CD4-positive, alpha-beta memory T cell (primary cell): Measurements from ENCODE around the gene UBE2J1. TPM values are rescaled to one million over a fixed set of nuclear protein-coding genes. Genes with fewer than 3 reads are reported as not detected.

Experiments
- CTCF ChIA-PET: fragments of 350-600 bp; sonication (Branson Sonifier 250); formaldehyde crosslinking; loops from one replicate; lab custom pipeline; 2021; ENCODE audit warnings: inconsistent platforms; ENCODE audit not compliant: partially characterized antibody; lab: Charles Lee
- POLR2A ChIA-PET: fragments of 350-600 bp; sonication (Branson Sonifier 250); formaldehyde crosslinking; loops from one replicate; lab custom pipeline; 2021; ENCODE audit not compliant: partially characterized antibody; lab: Charles Lee
- DNase-seq, 5 donors: peaks; one replicate each; pipeline versions ENCODE4 v3.0.0 to v3.0.0-alpha.2; 2020 to 2022; ENCODE audit warnings: mixed read lengths in 1 of 5
- H3K27ac ChIP-seq: one replicate; pipeline ENCODE4 v1.7.0; 2013; ENCODE audit warnings: low read depth, low read length
- H3K27me3 ChIP-seq: 2 replicates; pipeline ENCODE4 v1.7.0; 2013; ENCODE audit warnings: mild to moderate bottlenecking, low read length, moderate library complexity; ENCODE audit not compliant: insufficient read depth
- H3K36me3 ChIP-seq: 2 replicates; pipeline ENCODE4 v1.7.0; 2013; ENCODE audit warnings: mild to moderate bottlenecking, low read length, moderate library complexity; ENCODE audit not compliant: insufficient read depth
- H3K4me1 ChIP-seq: 2 replicates; pipeline ENCODE4 v1.7.0; 2013; ENCODE audit warnings: mild to moderate bottlenecking, low read length, moderate library complexity; ENCODE audit not compliant: insufficient read depth
- H3K4me3 ChIP-seq, 2 donors: one replicate each; pipeline ENCODE4 v1.7.0; 2013; ENCODE audit warnings: low read length in 2 of 2, mild to moderate bottlenecking in 1 of 2
- H3K9me3 ChIP-seq, 2 donors: one replicate each; pipeline ENCODE4 v1.7.0; 2013; ENCODE audit warnings: low read length in 2 of 2, control low read depth in 1 of 2; ENCODE audit not compliant: control insufficient read depth in 1 of 2
- H3K27ac Mint-ChIP-seq, 7 donors: one replicate each; pipeline ENCODE4 v1.8.0; 2020 to 2021; ENCODE audit warnings: mixed read lengths in 7 of 7, mild to moderate bottlenecking in 6 of 7, inconsistent platforms in 3 of 7, moderate library complexity in 3 of 7
- H3K27me3 Mint-ChIP-seq, 2 donors: one replicate each; pipeline ENCODE4 v1.8.0; 2020 to 2021; ENCODE audit warnings: mixed read lengths in 2 of 2
- H3K36me3 Mint-ChIP-seq, 2 donors: one replicate each; pipeline ENCODE4 v1.8.0; 2020 to 2021; ENCODE audit warnings: mixed read lengths in 2 of 2, inconsistent platforms in 1 of 2, mild to moderate bottlenecking in 1 of 2
- H3K4me1 Mint-ChIP-seq, 4 donors: one replicate each; pipeline ENCODE4 v1.8.0; 2020 to 2021; ENCODE audit warnings: mixed read lengths in 4 of 4, mild to moderate bottlenecking in 1 of 4
- H3K4me3 Mint-ChIP-seq, 8 donors: one replicate each; pipeline ENCODE4 v1.8.0; 2020 to 2021; ENCODE audit warnings: mixed read lengths in 8 of 8, mild to moderate bottlenecking in 7 of 8, moderate library complexity in 6 of 8, inconsistent platforms in 3 of 8
- H3K9me3 Mint-ChIP-seq, 8 donors: one replicate each; pipeline ENCODE4 v1.8.0; 2020 to 2021; ENCODE audit warnings: mixed read lengths in 8 of 8, mild to moderate bottlenecking in 5 of 8, inconsistent platforms in 3 of 8, moderate library complexity in 1 of 8
- intact Hi-C: fragments of 100-400 bp; cut with micrococcal nuclease; formaldehyde crosslinking; loops from one replicate; pipeline ENCODE4 v1.15.1; 2023
- polyA plus RNA-seq, 2 donors: library from polyadenylated mRNA; unstranded; fragments of 300-500 nt; fragmentation: Illumina TruSeq; gene quantifications; one replicate each; pipeline ENCODE4 v1.2.3, GENCODE V29; 2021
- total RNA-seq, 2 experiments: library from RNA; stranded (reverse); gene quantifications; one replicate each; pipeline ENCODE4 v1.2.3, GENCODE V29; 2021

Gene UBE2J1
- total and polyA plus RNA-seq, 4 experiments from 2014 or later, result 21.9 to 53.8 (median 28.3) TPM

DNA sequence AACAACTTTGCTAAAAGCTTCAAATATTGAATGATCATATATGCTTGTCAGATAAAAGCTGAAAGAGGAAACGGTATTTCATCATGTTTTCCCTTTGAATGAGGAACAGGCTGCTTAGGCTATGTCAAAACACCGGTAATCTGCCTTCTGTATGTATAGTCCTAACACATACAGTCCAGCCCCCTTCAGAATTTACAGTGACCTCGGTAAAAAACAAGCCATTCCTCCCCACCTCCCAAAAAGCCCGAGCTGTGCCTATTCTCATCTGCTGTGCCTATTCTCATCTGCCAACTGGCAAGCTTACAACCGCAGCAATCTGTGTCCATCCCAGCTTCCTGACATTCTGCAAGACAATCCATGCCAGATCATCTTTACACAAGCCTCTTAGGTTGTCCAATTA lies 26.8 kb upstream of the UBE2J1 start:
- Histone ChIP-seq H3K4me1 (peaks cover 17% of the 10 kb centered on the region), H3K9me3 (no peaks in the 10 kb centered on the region), H3K27me3 (no peaks in the 10 kb centered on the region), H3K27ac (no peak overlapping the region), H3K36me3 (no peaks in the 10 kb centered on the region), H3K4me3 (no peak overlapping the region)
- no peaks in the 10 kb centered on the region for H3K36me3 Mint-ChIP-seq
- no peak overlapping the region for H3K27ac Mint-ChIP-seq
- no peak for DNase-seq
- H3K4me1 Mint-ChIP-seq, result peaks cover 9 to 16% (median 15%) of the 10 kb centered on the region in 4 donors
- ChIA-PET CTCF (interaction anchor here (1.2 to 1.9 kb wide), 3 partner anchors 29 to 230 kb away, joined by 4 read pairs; no protein-coding TSS in a partner anchor), POLR2A (no interaction called here)
- no peak overlapping the region for H3K4me3 Mint-ChIP-seq
- H3K27me3 Mint-ChIP-seq, result peaks cover 0 to 2% of the 10 kb centered on the region in 2 donors
- no peaks in the 10 kb centered on the region for H3K9me3 Mint-ChIP-seq
- intact Hi-C loops, result loop anchor here (5.0 kb wide), 1 partner anchor 53 kb away; the partner anchor contains the start of gene ANKRD6

GRCh38 chr6:89378628-89379027 lies 26.1 kb upstream of the UBE2J1 start:
- Histone ChIP-seq H3K27ac (no peak overlapping the region), H3K36me3 (no peaks in the 10 kb centered on the region), H3K4me3 (no peak overlapping the region), H3K4me1 (peaks cover 17% of the 10 kb centered on the region), H3K9me3 (no peaks in the 10 kb centered on the region), H3K27me3 (no peaks in the 10 kb centered on the region)
- ChIA-PET CTCF (interaction anchor here (1.2 to 1.7 kb wide), 2 partner anchors 54 to 231 kb away, joined by 4 read pairs; no protein-coding TSS in a partner anchor), POLR2A (no interaction called here)
- Mint-ChIP-seq H3K36me3 (no peaks in the 10 kb centered on the region), H3K27ac (no peak overlapping the region), H3K9me3 (no peaks in the 10 kb centered on the region), H3K4me1 (peaks cover 9 to 16% (median 15%) of the 10 kb centered on the region in 4 donors), H3K27me3 (peaks cover 0 to 2% of the 10 kb centered on the region in 2 donors), H3K4me3 (no peak overlapping the region)
- intact Hi-C loops, result loop anchor here (5.0 kb wide), 1 partner anchor 54 kb away; the partner anchor contains the start of gene ANKRD6
- no peak for DNase-seq

DNA sequence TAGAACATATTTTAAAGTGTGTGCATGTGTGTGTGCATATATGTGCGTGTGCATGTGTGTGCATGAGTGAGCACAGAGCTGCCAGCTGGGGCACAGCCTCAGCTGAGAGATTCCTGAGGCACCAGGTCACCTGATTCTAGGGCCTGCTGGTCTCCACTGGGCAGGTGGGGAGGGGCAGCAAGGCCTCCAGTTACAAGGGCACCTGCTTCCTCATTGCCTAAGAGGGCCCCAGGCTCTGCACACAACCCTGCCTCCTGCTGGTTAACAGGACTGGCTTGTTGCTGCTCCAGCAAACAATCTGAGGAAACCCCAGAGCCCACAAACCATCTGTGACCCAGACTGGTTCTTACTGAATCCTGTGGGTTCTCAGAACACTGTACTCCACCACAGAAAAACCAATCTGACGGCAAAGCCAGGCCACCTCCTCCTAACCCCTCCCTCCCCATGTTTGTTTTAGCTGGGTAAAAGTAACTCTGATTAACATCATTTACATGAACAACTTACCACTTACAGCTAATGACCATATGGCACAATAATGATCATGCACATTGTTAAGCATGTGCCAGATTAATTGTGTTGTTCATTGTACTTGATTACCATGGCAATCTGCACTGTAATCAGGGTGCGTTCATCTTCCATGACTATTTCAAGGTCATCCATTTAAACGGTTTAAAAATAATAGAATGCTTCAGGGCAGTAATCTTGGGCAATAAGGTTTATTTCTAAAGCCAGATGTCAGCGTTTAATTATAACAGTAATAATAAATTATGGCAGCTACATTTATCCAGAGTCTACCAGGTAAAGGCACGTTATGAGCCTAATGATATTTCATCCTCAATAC lies 23.1 kb upstream of the UBE2J1 start:
- Histone ChIP-seq H3K27me3 (no peaks in the 10 kb centered on the region), H3K9me3 (no peaks in the 10 kb centered on the region), H3K4me3 (no peak overlapping the region), H3K4me1 (peaks cover 28% of the 10 kb centered on the region), H3K36me3 (no peaks in the 10 kb centered on the region), H3K27ac (no peak overlapping the region)
- H3K4me1 Mint-ChIP-seq, result peaks cover 16 to 25% (median 23%) of the 10 kb centered on the region in 4 donors
- H3K27ac Mint-ChIP-seq, result peak overlapping the region in 6 of 7 donors; percentile 8 to 88 (median 78)
- H3K36me3 Mint-ChIP-seq, result no peaks in the 10 kb centered on the region
- DNase-seq, result peak; percentile 81 to 90 (median 84)
- ChIA-PET CTCF (interaction anchor here (0.8 to 2.2 kb wide), 10 partner anchors 9 to 393 kb away, joined by 3 to 15 read pairs (median 4); partner anchors contain the start of gene LYRM2), POLR2A (interaction anchor here (0.6 to 1.1 kb wide), 5 partner anchors 24 to 295 kb away, joined by 3 to 6 read pairs (median 3); partner anchors contain the start of gene PNRC1)
- peak overlapping the region in 1 of 8 donors; percentile 38 for H3K4me3 Mint-ChIP-seq
- H3K9me3 Mint-ChIP-seq, result no peaks in the 10 kb centered on the region
- H3K27me3 Mint-ChIP-seq, result no peaks in the 10 kb centered on the region
- intact Hi-C loops, result loop anchor here (5.0 kb wide), 1 partner anchor 57 kb away; the partner anchor contains the start of gene ANKRD6

DNA sequence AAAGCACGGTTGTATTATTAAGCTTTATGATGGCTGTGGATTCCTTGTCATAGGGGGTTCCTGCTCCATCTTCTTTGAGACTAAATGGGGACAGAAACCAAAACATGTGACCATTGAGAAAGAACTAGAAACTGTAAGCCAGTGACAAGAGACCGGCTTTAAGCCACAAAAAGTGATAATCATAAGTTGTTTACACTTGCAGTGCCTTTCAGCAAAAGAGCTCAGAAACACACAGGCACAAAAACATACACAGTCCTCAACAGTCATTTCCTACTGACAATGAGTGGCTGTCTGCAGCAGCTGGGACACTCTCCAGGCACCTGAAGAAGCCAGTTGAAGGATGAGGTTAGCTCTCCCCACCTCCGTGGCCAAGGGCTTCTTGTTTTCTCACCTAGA lies 20.0 kb upstream of the UBE2J1 start:
- H3K4me3 Mint-ChIP-seq, result no peak overlapping the region
- peak overlapping the region in 4 of 7 donors; percentile 19 to 60 (median 42) for H3K27ac Mint-ChIP-seq
- H3K9me3 Mint-ChIP-seq, result no peaks in the 10 kb centered on the region
- no peaks in the 10 kb centered on the region for H3K9me3 ChIP-seq
- ChIA-PET POLR2A (interaction anchor here (1.1 to 3.8 kb wide), 5 partner anchors 15 to 292 kb away, joined by 4 to 22 read pairs (median 6); partner anchors contain the start of genes PNRC1 and UBE2J1), CTCF (interaction anchor here (0.6 to 3.9 kb wide), 51 partner anchors 8 to 473 kb away, joined by 3 to 85 read pairs (median 4); partner anchors contain the start of genes GABRR1, GABRR2, LYRM2 and PM20D2)
- no peak overlapping the region for H3K4me3 ChIP-seq
- H3K27ac ChIP-seq, result no peak overlapping the region
- no peaks in the 10 kb centered on the region for H3K27me3 Mint-ChIP-seq
- H3K36me3 ChIP-seq, result no peaks in the 10 kb centered on the region
- no peak for DNase-seq
- H3K36me3 Mint-ChIP-seq, result no peaks in the 10 kb centered on the region
- H3K4me1 Mint-ChIP-seq, result peaks cover 16 to 25% (median 23%) of the 10 kb centered on the region in 4 donors
- peaks cover 28% of the 10 kb centered on the region for H3K4me1 ChIP-seq
- H3K27me3 ChIP-seq, result no peaks in the 10 kb centered on the region
- intact Hi-C loops, result loop anchor here (1.0 to 5.0 kb wide), 6 partner anchors 16 to 390 kb away; no protein-coding TSS in a partner anchor

DNA sequence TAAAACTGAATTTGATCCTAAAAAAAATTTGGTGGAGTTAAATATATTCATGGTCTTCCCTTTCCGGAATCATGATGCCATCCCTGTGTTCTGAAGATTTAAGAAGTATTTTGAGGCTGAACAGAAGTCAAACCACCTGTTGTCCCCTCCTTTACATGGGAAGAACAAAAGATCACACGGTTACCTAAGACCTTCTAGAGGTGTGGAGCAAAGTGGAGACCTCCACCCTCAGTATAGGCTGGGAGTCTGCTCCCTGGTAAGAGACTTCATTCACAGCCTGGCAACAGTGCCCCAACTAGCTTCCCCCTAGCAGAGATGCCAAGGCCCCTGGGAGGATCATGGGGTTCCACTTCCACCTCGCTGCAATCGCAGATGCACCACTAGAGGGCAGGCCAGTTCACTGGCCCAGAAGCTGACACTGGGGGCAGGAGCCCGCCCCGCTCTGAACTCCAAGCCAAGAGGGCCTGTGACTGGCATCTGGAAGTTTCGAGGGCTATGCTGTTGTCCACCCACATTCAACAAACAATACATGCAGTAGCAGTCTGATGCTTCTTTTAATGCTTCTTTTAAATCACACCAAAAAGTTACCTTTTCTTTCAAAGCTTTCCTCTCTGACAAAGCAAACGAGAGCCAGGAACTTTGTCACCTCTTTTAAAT lies 19.5 kb upstream of the UBE2J1 start:
- ChIA-PET CTCF (interaction anchor here (0.6 to 3.9 kb wide), 59 partner anchors 9 to 472 kb away, joined by 3 to 85 read pairs (median 4); partner anchors contain the start of genes GABRR1, GABRR2, LYRM2 and PM20D2), POLR2A (interaction anchor here (1.1 to 3.8 kb wide), 5 partner anchors 15 to 291 kb away, joined by 4 to 22 read pairs (median 6); partner anchors contain the start of genes PNRC1 and UBE2J1)
- Mint-ChIP-seq H3K27me3 (no peaks in the 10 kb centered on the region), H3K9me3 (no peaks in the 10 kb centered on the region), H3K4me3 (no peak overlapping the region), H3K4me1 (peaks cover 16 to 25% (median 23%) of the 10 kb centered on the region in 4 donors), H3K27ac (peak overlapping the region in 5 of 7 donors; percentile 24 to 73 (median 56)), H3K36me3 (no peaks in the 10 kb centered on the region)
- intact Hi-C loops, result loop anchor here (1.0 to 5.0 kb wide), 6 partner anchors 15 to 390 kb away; no protein-coding TSS in a partner anchor
- Histone ChIP-seq H3K4me1 (peaks cover 28% of the 10 kb centered on the region), H3K36me3 (no peaks in the 10 kb centered on the region), H3K9me3 (no peaks in the 10 kb centered on the region), H3K27ac (no peak overlapping the region), H3K27me3 (no peaks in the 10 kb centered on the region), H3K4me3 (no peak overlapping the region)
- peak; percentile 64 to 70 (median 69) for DNase-seq

GRCh38 chr6:89368999-89369398 lies 16.5 kb upstream of the UBE2J1 start:
- Mint-ChIP-seq H3K9me3 (no peaks in the 10 kb centered on the region), H3K27ac (no peak overlapping the region), H3K27me3 (no peaks in the 10 kb centered on the region), H3K4me3 (no peak overlapping the region), H3K36me3 (no peaks in the 10 kb centered on the region), H3K4me1 (peaks cover 16 to 24% (median 20%) of the 10 kb centered on the region in 4 donors)
- no peaks in the 10 kb centered on the region for H3K9me3 ChIP-seq
- no peaks in the 10 kb centered on the region for H3K27me3 ChIP-seq
- no peaks in the 10 kb centered on the region for H3K36me3 ChIP-seq
- peaks cover 24% of the 10 kb centered on the region for H3K4me1 ChIP-seq
- ChIA-PET CTCF (interaction anchor here (0.8 to 6.3 kb wide), 7 partner anchors 9 to 386 kb away, joined by 3 to 56 read pairs (median 7); partner anchors contain the start of gene UBE2J1), POLR2A (interaction anchor here (1.2 kb wide), 1 partner anchor 18 kb away, joined by 4 read pairs; no protein-coding TSS in a partner anchor)
- H3K4me3 ChIP-seq, result no peak overlapping the region
- no peak overlapping the region for H3K27ac ChIP-seq
- DNase-seq, result no peak
- intact Hi-C loops, result loop anchor here (1.0 kb wide), 2 partner anchors 241 to 387 kb away; no protein-coding TSS in a partner anchor
